OCI-LY1 (cell line): ENCODE data around the gene CORO2B.

Experiments
- H2AFZ ChIP-seq: fragments of 200-600 bp; sonication (generic), shearing (Covaris generic); 2 replicates; pipeline ENCODE4 v1.6.0; 2014; ENCODE audit warnings: antibody characterized with exemption, mild to moderate bottlenecking, low read length
- H3F3A ChIP-seq: fragments of 200-600 bp; sonication (generic), shearing (Covaris generic); 2 replicates; pipeline ENCODE4 v1.6.0; 2014; ENCODE audit warnings: mild to moderate bottlenecking, antibody characterized with exemption, low read length, moderate library complexity; ENCODE audit not compliant: insufficient read depth
- H3K27ac ChIP-seq: fragments of 200-600 bp; sonication (generic); 2 replicates; pipeline ENCODE4 v1.5.1; 2014; ENCODE audit warnings: low read length, mixed run types, mild to moderate bottlenecking, low read depth; ENCODE audit not compliant: poor library complexity, severe bottlenecking
- H3K27me3 ChIP-seq: fragments of 200-600 bp; sonication (generic); 2 replicates; pipeline ENCODE4 v1.6.0; 2014; ENCODE audit warnings: antibody characterized with exemption, mild to moderate bottlenecking, low read length, moderate library complexity; ENCODE audit not compliant: insufficient read depth
- H3K36me3 ChIP-seq: fragments of 200-600 bp; sonication (generic); 2 replicates; pipeline ENCODE4 v1.6.1; 2014; ENCODE audit warnings: mild to moderate bottlenecking, antibody characterized with exemption, low read length, moderate library complexity, mixed read lengths; ENCODE audit not compliant: insufficient read depth
- H3K4me1 ChIP-seq: fragments of 200-600 bp; sonication (generic); 2 replicates; pipeline ENCODE4 v1.5.1; 2014; ENCODE audit warnings: mild to moderate bottlenecking, low read length, moderate library complexity; ENCODE audit not compliant: insufficient read depth, severe bottlenecking
- H3K4me2 ChIP-seq: fragments of 200-600 bp; sonication (generic), shearing (Covaris generic); 2 replicates; pipeline ENCODE4 v1.6.1; 2014; ENCODE audit warnings: low read length
- H3K4me3 ChIP-seq: fragments of 200-600 bp; sonication (generic); 2 replicates; pipeline ENCODE4 v1.5.1; 2014; ENCODE audit warnings: low read length, low read depth, mild to moderate bottlenecking, mixed read lengths; ENCODE audit not compliant: poor library complexity, severe bottlenecking
- H3K79me2 ChIP-seq: fragments of 200-600 bp; shearing (Covaris generic); 2 replicates; pipeline ENCODE4 v1.6.1; 2016; ENCODE audit warnings: mixed run types, low read length, mixed read lengths; ENCODE audit not compliant: insufficient read depth
- H3K9ac ChIP-seq: fragments of 200-600 bp; sonication (generic), shearing (Covaris generic); 2 replicates; pipeline ENCODE4 v1.6.1; 2014; ENCODE audit warnings: mild to moderate bottlenecking, low read length, mixed read lengths
- H3K9me2 ChIP-seq: fragments of 200-600 bp; sonication (generic), shearing (Covaris generic); 2 replicates; pipeline ENCODE4 v1.6.1; 2014; ENCODE audit warnings: low read depth, mild to moderate bottlenecking, low read length, mixed read lengths
- H3K9me3 ChIP-seq: fragments of 200-600 bp; shearing (Covaris generic); 2 replicates; pipeline ENCODE4 v1.6.1; 2014; ENCODE audit warnings: low read length, mixed read lengths
- H4K20me1 ChIP-seq: fragments of 200-600 bp; sonication (generic), shearing (Covaris generic); 2 replicates; pipeline ENCODE4 v1.6.0; 2016; ENCODE audit warnings: mild to moderate bottlenecking, low read length; ENCODE audit not compliant: insufficient read depth
- EZH2 ChIP-seq: fragments of 200-600 bp; sonication (generic), shearing (Covaris generic); IDR thresholded peaks from 2 replicates; pipeline ENCODE4 v1.8.0; 2017; ENCODE audit warnings: borderline replicate concordance, mixed run types, mild to moderate bottlenecking, antibody characterized with exemption, low read length, moderate library complexity, mixed read lengths
- TF ChIP-seq, protein P1 (sequence below): fragments of 200-600 bp; sonication (generic), shearing (Covaris generic); IDR thresholded peaks from 2 replicates; pipeline ENCODE4 v1.5.1; 2017; ENCODE audit warnings: mild to moderate bottlenecking, antibody characterized with exemption, low read length, moderate library complexity, mixed read lengths

Gene CORO2B

DNA sequence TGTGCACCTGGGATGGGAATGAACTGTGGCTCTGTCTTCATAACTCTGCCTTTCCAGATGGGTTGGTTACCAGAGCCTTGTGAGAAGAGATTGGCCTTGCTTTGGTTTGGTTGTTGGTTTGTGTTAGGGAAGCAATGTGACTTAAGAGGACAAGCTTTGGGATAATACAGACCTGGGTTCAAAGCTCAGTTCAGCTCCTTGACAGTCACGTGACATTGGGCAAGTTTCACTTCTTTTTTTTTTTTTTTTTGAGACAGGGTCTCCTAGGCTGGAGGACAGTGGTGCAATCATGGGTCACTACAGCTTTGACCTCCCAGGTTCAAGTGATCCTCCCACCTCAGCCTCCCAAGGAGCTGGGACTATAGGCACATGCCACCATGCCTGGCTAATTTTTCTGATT is 42.7 kb downstream of the CORO2B start:
- Histone ChIP-seq H3K4me2 (no peak overlapping the region), H3K9ac (no peak overlapping the region), H2AFZ (no peak overlapping the region), H3K79me2 (no peaks in the 10 kb centered on the region), H3K9me2 (no peaks in the 10 kb centered on the region), H3K4me3 (no peak overlapping the region), H3K27ac (no peak overlapping the region), H3K27me3 (peaks cover 3% of the 10 kb centered on the region; the same call in 1 of the 2 replicates), H3K36me3 (no peaks in the 10 kb centered on the region), H4K20me1 (no peaks in the 10 kb centered on the region), H3F3A (no peaks in the 10 kb centered on the region), H3K4me1 (peaks cover 4% of the 10 kb centered on the region), H3K9me3 (no peaks in the 10 kb centered on the region)
- TF ChIP-seq EZH2 = no peak
- TF ChIP-seq, protein P1, sequence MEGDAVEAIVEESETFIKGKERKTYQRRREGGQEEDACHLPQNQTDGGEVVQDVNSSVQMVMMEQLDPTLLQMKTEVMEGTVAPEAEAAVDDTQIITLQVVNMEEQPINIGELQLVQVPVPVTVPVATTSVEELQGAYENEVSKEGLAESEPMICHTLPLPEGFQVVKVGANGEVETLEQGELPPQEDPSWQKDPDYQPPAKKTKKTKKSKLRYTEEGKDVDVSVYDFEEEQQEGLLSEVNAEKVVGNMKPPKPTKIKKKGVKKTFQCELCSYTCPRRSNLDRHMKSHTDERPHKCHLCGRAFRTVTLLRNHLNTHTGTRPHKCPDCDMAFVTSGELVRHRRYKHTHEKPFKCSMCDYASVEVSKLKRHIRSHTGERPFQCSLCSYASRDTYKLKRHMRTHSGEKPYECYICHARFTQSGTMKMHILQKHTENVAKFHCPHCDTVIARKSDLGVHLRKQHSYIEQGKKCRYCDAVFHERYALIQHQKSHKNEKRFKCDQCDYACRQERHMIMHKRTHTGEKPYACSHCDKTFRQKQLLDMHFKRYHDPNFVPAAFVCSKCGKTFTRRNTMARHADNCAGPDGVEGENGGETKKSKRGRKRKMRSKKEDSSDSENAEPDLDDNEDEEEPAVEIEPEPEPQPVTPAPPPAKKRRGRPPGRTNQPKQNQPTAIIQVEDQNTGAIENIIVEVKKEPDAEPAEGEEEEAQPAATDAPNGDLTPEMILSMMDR = no peak

- no peaks in the 10 kb centered on the region for H3K9me2 ChIP-seq
- H4K20me1 ChIP-seq = no peaks in the 10 kb centered on the region
- H3K4me1 ChIP-seq = peaks cover 4% of the 10 kb centered on the region
- H3K79me2 ChIP-seq = no peaks in the 10 kb centered on the region
- no peak overlapping the region for H3K27ac ChIP-seq
- H3F3A ChIP-seq = no peaks in the 10 kb centered on the region
- TF ChIP-seq EZH2 = no peak
- TF ChIP-seq, protein P1 = no peak
- H3K36me3 ChIP-seq = no peaks in the 10 kb centered on the region
- no peak overlapping the region for H3K9ac ChIP-seq
- H3K4me3 ChIP-seq = no peak overlapping the region
- no peaks in the 10 kb centered on the region for H3K9me3 ChIP-seq
- peaks cover 3% of the 10 kb centered on the region; the same call in 1 of the 2 replicates for H3K27me3 ChIP-seq
- H2AFZ ChIP-seq = no peak overlapping the region
- H3K4me2 ChIP-seq = no peak overlapping the region
These were observed 44.6 kb downstream of the CORO2B start for GRCh38 chr15:68623301-68623892.

DNA sequence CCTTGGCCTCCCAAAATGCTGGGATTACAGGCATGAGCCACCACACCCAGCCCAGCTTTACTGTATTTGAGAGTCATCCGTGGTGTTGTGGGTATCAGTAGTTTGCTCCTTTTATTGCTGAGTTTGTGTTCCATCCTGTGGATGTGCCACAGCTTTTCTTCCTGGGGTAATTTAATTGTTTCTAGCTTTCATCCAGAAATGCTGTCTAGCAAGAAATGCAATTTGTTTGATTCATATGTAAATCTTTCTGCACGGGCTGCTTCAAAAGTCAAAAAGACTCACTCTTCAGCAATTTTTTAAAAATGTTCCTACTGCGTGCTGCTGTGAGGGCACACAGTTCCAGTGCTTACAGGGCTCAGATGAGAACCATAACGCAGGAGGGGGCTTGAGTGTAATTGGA is 47.1 kb downstream of the CORO2B start:
- Histone ChIP-seq H3F3A (no peaks in the 10 kb centered on the region), H2AFZ (no peak overlapping the region), H3K4me1 (peaks cover 17% of the 10 kb centered on the region), H3K9ac (no peak overlapping the region), H4K20me1 (no peaks in the 10 kb centered on the region), H3K36me3 (no peaks in the 10 kb centered on the region), H3K9me2 (no peaks in the 10 kb centered on the region), H3K4me3 (no peak overlapping the region), H3K4me2 (no peak overlapping the region), H3K9me3 (no peaks in the 10 kb centered on the region), H3K79me2 (no peaks in the 10 kb centered on the region), H3K27me3 (peaks cover 3% of the 10 kb centered on the region; the same call in 1 of the 2 replicates), H3K27ac (no peak overlapping the region)
- TF ChIP-seq, protein P1 = no peak
- no peak for TF ChIP-seq EZH2
